ENCODE results near the gene YAP1. TPM values are rescaled to one million over a fixed set of nuclear protein-coding genes. Genes with fewer than 3 reads are reported as not detected.

Gene YAP1
- polyA plus RNA-seq, 1 donor from 2014 or later = 0.46 TPM

- H3K9me3 ChIP-seq (ENCODE audit: low read length) = no peaks in the 10 kb centered on the region
- no peak overlapping the region for H3K9ac ChIP-seq (ENCODE audit: low read length)
- no peak overlapping the region for H3K27ac ChIP-seq (ENCODE audit: low read length)
- no peak overlapping the region for H3K4me2 ChIP-seq (ENCODE audit: low read length)
- H3K36me3 ChIP-seq (ENCODE audit: insufficient read depth, low read length) = no peaks in the 10 kb centered on the region
- H4K20me1 ChIP-seq (ENCODE audit: insufficient read depth) = no peaks in the 10 kb centered on the region
- H3K79me2 ChIP-seq (replicated peaks; ENCODE audit: insufficient read depth, low read length) = no peaks in the 10 kb centered on the region
- no peak for TF ChIP-seq RAD21 (conservative IDR thresholded peaks at IDR 0.05)
- TF ChIP-seq EP300 (conservative IDR thresholded peaks at IDR 0.05; ENCODE audit: poor library complexity, severe bottlenecking) = no peak
- TF ChIP-seq TAF1 (IDR thresholded peaks at IDR 0.05; ENCODE audit: low read depth) = no peak
- no peak for TF ChIP-seq EZH2 (IDR thresholded peaks at IDR 0.05; ENCODE audit: borderline replicate concordance, insufficient read depth, low read length, poor library complexity, severe bottlenecking)
- no peak for TF ChIP-seq CTCF (IDR thresholded peaks at IDR 0.05; ENCODE audit: poor library complexity, severe bottlenecking)
- no peak for TF ChIP-seq SMC3 (conservative IDR thresholded peaks at IDR 0.05; ENCODE audit: poor library complexity)
- TF ChIP-seq REST (IDR thresholded peaks at IDR 0.05; ENCODE audit: borderline replicate concordance) = no peak
- no peak for TF ChIP-seq MXI1 (conservative IDR thresholded peaks at IDR 0.05; ENCODE audit: poor library complexity, severe bottlenecking)
- TF ChIP-seq POLR2AphosphoS5 (IDR thresholded peaks at IDR 0.05) = no peak
- H3F3A ChIP-seq (ENCODE audit: insufficient read depth, low read length, poor library complexity, severe bottlenecking) = no peaks in the 10 kb centered on the region
- no peaks in the 10 kb centered on the region for H3K27me3 ChIP-seq (ENCODE audit: insufficient read depth, low read depth, low read length)
- H3K9me2 ChIP-seq (ENCODE audit: insufficient read depth, low read length) = no peaks in the 10 kb centered on the region
- no peak overlapping the region for H3K4me3 ChIP-seq (ENCODE audit: low read length)
- no peak overlapping the region for H2AFZ ChIP-seq (ENCODE audit: low read depth, low read length)
Measured at GRCh38 chr11:102241026-102241425, 130.8 kb downstream of the YAP1 start.

- Histone ChIP-seq H3K9ac (ENCODE audit: low read length) (no peak overlapping the region), H3K27ac (ENCODE audit: low read length) (no peak overlapping the region), H3K27me3 (ENCODE audit: insufficient read depth, low read depth, low read length) (no peaks in the 10 kb centered on the region), H3K4me2 (ENCODE audit: low read length) (no peak overlapping the region), H4K20me1 (ENCODE audit: insufficient read depth) (no peaks in the 10 kb centered on the region), H3K4me3 (ENCODE audit: low read length) (no peak overlapping the region), H3K36me3 (ENCODE audit: insufficient read depth, low read length) (no peaks in the 10 kb centered on the region), H3K79me2 (replicated peaks; ENCODE audit: insufficient read depth, low read length) (no peaks in the 10 kb centered on the region), H3F3A (ENCODE audit: insufficient read depth, low read length, poor library complexity, severe bottlenecking) (no peaks in the 10 kb centered on the region), H2AFZ (ENCODE audit: low read depth, low read length) (no peak overlapping the region), H3K9me3 (ENCODE audit: low read length) (no peaks in the 10 kb centered on the region), H3K9me2 (ENCODE audit: insufficient read depth, low read length) (no peaks in the 10 kb centered on the region)
- no peak for TF ChIP-seq MXI1 (conservative IDR thresholded peaks at IDR 0.05; ENCODE audit: poor library complexity, severe bottlenecking)
- TF ChIP-seq EP300 (conservative IDR thresholded peaks at IDR 0.05; ENCODE audit: poor library complexity, severe bottlenecking) = no peak
- no peak for TF ChIP-seq TAF1 (IDR thresholded peaks at IDR 0.05; ENCODE audit: low read depth)
- no peak for TF ChIP-seq CTCF (IDR thresholded peaks at IDR 0.05; ENCODE audit: poor library complexity, severe bottlenecking)
- no peak for TF ChIP-seq POLR2AphosphoS5 (IDR thresholded peaks at IDR 0.05)
Measured at GRCh38 chr11:102243399-102243884, 133.2 kb downstream of the YAP1 start.
